ENCODE measurements around the gene ARL6IP4.

The ARL6IP4 gene

DNA sequence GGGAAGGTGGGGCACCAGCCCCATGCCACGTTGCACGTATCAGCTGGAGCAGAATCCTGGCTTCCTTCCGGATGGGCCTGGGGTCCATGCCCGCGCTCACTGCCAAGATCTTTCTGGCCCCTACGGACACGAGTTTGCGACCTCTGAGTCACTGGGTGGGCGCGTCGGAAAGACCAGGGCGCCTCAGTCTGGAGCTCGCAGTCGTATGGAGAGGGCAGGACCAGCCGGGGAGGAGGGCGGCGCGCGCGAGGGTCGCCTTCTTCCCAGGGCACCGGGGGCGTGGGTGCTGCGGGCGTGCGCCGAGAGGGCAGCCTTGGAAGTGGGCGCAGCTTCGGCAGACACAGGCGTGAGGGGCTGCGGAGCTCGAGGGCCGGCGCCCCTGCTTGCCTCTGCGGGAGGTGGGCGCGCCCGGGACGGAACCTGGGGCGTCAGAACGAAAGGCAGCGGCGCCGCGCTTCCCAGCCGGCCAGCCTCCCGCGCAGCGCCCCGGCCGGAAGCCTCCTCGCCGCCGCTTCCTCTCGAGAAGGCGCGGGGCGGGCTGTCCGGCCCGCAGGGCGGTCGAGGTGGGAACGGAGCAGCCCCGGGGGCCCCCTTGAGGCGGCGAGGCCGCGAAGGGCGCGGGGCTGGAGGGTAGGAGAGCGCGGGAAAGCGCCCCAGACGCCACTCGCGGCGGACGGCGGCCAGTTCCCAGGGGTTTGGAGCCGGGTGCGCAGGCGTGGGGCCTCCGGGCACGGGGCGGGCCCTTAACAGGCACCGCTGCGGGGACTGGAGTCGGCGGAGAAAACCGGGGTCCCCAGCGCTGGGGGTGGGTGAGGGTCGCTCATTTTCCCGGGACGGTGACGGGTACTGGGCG lies at the start of gene ARL6IP4 (continued):
- TF ChIP-seq KLF16 (tag by site-specific recombination; IDR thresholded peaks at IDR 0.05) (peak; percentile 78; the same call in 1 of the 2 replicates), ZBTB49 (tag by site-specific recombination; IDR thresholded peaks at IDR 0.05; ENCODE audit: low read depth) (no peak), ZNF837 (tag by site-specific recombination; IDR thresholded peaks at IDR 0.05) (no peak), ZNF335 (tag by site-specific recombination; conservative IDR thresholded peaks at IDR 0.05) (peak; percentile 32), ZNF645 (tag by site-specific recombination; IDR thresholded peaks at IDR 0.05) (no peak), ZNF76 (tag by site-specific recombination; IDR thresholded peaks at IDR 0.05; ENCODE audit: borderline replicate concordance, low read depth) (peak; percentile 39), SETDB1 (IDR thresholded peaks at IDR 0.05; ENCODE audit: insufficient read length, low read length) (no peak), SP2 (tag by site-specific recombination; IDR thresholded peaks at IDR 0.05) (peak; percentile 46), GLI4 (tag by site-specific recombination; IDR thresholded peaks at IDR 0.05) (no peak), ZBTB7A (tag by site-specific recombination; IDR thresholded peaks at IDR 0.05; ENCODE audit: low read depth) (peak; percentile 79; the same call in 1 of the 2 replicates), ZNF266 (tag by site-specific recombination; IDR thresholded peaks at IDR 0.05; ENCODE audit: low read depth) (no peak), GLI2 (tag by site-specific recombination; IDR thresholded peaks at IDR 0.05; ENCODE audit: borderline replicate concordance, low read depth) (no peak), ZNF416 (tag by site-specific recombination; IDR thresholded peaks at IDR 0.05) (no peak), ZNF366 (tag by site-specific recombination; conservative IDR thresholded peaks at IDR 0.05) (no peak), ZNF660 (tag by site-specific recombination; IDR thresholded peaks at IDR 0.05) (peak; percentile 94), ZNF777 (tag by site-specific recombination; IDR thresholded peaks at IDR 0.05; ENCODE audit: borderline replicate concordance) (no peak), ZNF585B (tag by site-specific recombination; IDR thresholded peaks at IDR 0.05) (no peak), ZNF121 (tag by site-specific recombination; IDR thresholded peaks at IDR 0.05) (no peak), ZNF623 (tag by site-specific recombination; IDR thresholded peaks at IDR 0.05) (no peak), ZNF530 (tag by site-specific recombination; IDR thresholded peaks at IDR 0.05; ENCODE audit: low read depth) (no peak), ZNF221 (tag by site-specific recombination; IDR thresholded peaks at IDR 0.05; ENCODE audit: borderline replicate concordance) (no peak), EGR2 (tag by site-specific recombination; IDR thresholded peaks at IDR 0.05; ENCODE audit: low read depth) (peak; percentile 90), ZNF426 (tag by site-specific recombination; IDR thresholded peaks at IDR 0.05) (no peak), ZNF610 (tag by site-specific recombination; IDR thresholded peaks at IDR 0.05; ENCODE audit: borderline replicate concordance) (no peak), ZBTB26 (tag by site-specific recombination; optimal IDR thresholded peaks at IDR 0.05) (peak; percentile 98), BCL11B (tag by site-specific recombination; IDR thresholded peaks at IDR 0.05; ENCODE audit: low read depth) (no peak), ZNF544 (tag by site-specific recombination; IDR thresholded peaks at IDR 0.05) (no peak), SCRT1 (tag by site-specific recombination; IDR thresholded peaks at IDR 0.05; ENCODE audit: borderline replicate concordance) (no peak), ZBTB17 (tag by site-specific recombination; IDR thresholded peaks at IDR 0.05) (no peak), ZNF560 (tag by site-specific recombination; IDR thresholded peaks at IDR 0.05; ENCODE audit: borderline replicate concordance) (no peak), ZNF223 (tag by site-specific recombination; IDR thresholded peaks at IDR 0.05) (0 out of 2 replicates have a peak, but pooled peaks have one; percentile 11)
- TF ChIP-seq, protein P1, sequence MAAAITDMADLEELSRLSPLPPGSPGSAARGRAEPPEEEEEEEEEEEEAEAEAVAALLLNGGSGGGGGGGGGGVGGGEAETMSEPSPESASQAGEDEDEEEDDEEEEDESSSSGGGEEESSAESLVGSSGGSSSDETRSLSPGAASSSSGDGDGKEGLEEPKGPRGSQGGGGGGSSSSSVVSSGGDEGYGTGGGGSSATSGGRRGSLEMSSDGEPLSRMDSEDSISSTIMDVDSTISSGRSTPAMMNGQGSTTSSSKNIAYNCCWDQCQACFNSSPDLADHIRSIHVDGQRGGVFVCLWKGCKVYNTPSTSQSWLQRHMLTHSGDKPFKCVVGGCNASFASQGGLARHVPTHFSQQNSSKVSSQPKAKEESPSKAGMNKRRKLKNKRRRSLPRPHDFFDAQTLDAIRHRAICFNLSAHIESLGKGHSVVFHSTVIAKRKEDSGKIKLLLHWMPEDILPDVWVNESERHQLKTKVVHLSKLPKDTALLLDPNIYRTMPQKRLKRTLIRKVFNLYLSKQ (tag by site-specific recombination; IDR thresholded peaks at IDR 0.05; ENCODE audit: borderline replicate concordance) = no peak
- TF ChIP-seq, protein P2, sequence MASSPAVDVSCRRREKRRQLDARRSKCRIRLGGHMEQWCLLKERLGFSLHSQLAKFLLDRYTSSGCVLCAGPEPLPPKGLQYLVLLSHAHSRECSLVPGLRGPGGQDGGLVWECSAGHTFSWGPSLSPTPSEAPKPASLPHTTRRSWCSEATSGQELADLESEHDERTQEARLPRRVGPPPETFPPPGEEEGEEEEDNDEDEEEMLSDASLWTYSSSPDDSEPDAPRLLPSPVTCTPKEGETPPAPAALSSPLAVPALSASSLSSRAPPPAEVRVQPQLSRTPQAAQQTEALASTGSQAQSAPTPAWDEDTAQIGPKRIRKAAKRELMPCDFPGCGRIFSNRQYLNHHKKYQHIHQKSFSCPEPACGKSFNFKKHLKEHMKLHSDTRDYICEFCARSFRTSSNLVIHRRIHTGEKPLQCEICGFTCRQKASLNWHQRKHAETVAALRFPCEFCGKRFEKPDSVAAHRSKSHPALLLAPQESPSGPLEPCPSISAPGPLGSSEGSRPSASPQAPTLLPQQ (tag by site-specific recombination; IDR thresholded peaks at IDR 0.05) = peak; percentile 55
